KBM-7 (cell line): ENCODE results near the gene DNAJC5.
"Not testable (repeated sequence)": the region's sequence is repeated elsewhere in the genome, so short reads cannot be mapped to it uniquely, and the experiment has no call there.

Source experiments
- DNase-seq: peaks from one replicate; pipeline ENCODE4 v3.0.0-alpha.2; 2015
- in situ Hi-C: fragments of 300-500 bp; cut with MboI; formaldehyde crosslinking; loops from 2 replicates; pipeline ENCODE4 v1.14.3; 2020; ENCODE audit warnings: low sequenced_read_pairs, low pct_unique_long_range_greater_than_20kb, mixed read lengths

DNAJC5 gene

DNA sequence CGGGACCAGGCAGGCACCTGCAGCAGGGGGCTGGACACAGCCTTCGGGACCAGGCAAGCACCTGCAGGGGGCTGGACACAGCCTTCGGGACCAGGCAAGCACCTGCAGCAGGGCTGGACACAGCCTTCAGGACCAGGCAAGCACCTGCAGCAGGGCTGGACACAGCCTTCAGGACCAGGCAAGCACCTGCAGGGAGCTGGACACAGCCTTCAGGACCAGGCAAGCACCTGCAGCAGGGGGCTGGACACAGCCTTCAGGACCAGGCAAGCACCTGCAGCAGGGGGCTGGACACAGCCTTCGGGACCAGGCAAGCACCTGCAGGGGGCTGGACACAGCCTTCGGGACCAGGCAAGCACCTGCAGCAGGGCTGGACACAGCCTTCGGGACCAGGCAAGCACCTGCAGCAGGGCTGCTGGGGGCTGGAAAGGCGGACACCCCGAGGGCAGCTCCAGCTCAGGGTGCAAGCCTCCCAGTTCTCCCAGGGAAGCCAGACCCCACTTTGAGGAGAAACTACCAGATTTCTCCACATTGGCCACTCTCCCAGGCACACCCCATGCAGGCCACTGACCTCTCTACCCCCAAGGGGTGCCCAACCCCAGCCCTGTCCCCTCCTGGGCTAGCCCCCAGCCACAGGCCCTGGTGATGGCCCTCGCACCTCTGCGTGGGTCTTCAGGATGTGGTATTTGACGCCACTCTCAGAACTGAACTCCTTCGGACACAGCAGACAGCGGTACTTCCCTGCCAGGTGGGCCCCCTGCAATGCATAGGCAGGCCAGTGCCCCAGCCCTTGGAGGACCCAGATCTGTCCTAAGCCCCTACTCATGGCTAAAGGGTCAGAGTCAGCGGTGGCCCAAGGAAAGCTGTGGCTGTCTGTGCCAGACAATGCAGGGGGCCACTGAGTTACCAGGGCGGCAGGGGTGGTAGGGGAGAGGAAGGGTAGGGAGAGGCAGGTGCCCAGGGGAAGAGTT is 66.0 kb downstream of the DNAJC5 start:
- DNase-seq, in situ Hi-C loops: not testable (repeated sequence)

DNA sequence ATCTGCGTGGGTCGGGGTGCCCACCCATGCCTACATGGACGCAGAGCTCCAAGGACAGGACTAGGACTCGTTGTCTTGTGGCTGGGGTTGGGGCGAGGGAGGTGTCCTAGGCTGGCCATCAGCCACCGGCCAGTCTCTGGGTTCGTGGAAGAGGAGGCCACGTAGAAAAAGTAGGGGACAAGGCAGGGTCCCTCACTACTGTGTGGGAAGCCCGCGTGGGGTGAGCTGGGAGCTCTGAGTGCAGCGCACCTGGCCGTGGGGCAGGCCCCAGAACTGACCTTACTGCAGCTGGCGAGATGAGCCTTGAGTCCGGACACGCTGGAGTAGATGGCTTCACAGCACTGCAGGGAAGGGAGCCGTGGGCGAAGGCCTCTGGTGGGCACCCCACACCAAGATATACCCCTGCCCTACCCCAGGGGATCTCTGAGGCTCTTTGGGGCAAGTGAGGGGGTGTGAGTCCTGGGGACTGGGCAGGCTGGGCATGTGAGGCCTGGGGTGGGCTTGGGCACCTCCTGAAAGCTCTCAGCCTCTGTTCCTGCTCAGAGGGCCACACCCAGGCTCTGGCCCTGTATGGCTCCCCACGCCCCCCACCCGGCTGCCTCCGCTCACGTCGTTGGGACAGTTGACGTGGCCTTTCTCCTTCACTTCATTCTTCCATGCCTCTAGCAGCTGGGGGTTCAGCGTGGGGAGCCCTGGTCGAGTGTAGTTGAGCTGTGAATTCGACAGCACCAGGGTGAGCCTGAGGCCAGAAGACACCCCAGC is 66.9 kb downstream of the DNAJC5 start:
- in situ Hi-C loops = no loop called here
- DNase-seq = no peak

DNA sequence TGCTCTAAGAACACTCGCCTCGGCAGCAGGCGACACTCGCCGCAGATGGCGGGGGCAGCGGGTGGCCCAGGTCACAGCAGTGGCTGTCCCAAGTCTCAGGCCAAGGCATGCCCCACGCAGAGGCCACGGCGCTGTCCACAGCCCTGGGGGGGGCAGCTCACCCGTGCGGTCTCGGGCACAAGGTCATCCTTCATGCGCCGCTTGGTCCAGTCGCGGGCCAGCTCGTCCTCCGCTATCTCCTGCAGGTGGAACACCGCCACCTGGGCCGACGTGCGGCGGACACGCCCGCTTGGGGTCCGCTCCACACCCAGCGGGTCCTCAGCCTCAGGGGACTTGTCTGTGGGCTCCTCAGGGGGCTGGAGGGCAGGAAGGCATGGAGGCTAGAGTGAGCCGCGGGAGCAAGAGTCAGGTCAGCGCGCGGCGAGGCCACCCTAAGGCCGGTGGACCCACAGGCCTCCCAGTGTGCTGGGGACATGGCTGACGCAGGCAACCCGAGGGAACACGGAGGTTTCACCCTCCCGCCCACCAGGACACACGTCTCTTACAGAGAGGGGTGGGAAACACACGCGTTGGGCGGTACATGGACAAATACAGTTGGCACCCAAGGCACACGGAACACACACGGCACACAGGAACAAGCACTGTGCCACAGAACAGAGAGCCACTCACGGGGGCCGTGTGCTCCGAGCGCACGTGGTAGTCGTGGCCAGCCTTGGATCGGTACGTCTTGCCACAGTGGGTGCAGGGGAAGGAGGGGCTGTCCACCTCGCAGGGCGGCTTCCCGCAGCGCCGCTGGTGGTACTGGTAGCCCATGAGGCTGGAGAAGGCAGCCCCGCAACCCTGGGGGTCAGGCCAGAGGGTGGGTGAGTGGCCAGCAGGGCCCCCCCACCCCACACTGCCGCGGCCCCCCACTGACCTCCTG is 67.8 kb downstream of the DNAJC5 start:
- in situ Hi-C loops = no loop called here
- DNase-seq = no peak

DNA sequence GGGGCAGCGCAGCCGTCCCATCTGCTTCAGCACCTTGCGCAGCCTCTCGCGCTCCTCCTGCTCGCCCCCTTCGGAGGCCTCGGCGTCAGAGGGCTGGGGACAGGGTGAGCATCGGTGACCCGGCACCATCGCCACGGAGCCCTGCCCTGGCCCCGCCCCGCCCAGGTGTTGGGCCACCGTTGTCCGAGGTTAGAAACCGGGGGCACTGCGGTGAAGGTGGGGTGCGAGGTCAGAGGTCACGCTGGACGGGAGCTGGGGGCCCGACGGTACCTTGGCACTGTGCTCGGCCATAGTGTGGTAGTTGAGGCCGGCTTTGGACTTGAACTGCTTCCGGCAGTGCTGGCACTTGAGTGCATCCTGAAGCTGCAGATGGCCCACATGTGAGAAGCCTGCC is 68.4 kb downstream of the DNAJC5 start:
- no peak for DNase-seq
- in situ Hi-C loops = no loop called here

DNA sequence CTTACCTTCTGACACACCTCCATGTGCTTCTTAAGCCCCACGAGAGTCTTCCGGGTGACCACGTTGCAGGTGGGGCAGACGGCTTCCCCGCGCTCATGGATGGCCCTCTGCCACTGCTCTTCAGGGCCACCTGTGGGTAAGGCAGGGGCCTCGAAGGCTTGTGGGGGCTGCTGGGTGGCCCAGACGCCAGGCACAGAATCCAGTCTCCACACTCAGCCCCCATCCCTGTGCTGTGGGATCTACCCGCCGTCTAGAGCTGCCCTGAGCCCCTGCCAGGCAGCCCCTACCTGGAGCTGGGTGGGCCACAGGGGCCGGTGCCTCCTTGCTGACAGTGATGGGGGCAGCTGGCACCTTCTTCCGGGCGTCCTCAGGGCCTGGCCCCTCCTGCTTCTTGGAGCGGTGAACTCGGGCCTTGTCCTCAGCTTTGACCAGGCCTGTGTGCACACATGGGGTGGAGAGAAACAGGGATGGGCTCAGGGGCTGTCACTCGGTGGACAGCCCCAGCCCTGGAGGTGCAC is 68.9 kb downstream of the DNAJC5 start:
- in situ Hi-C loops = no loop called here
- DNase-seq = no peak

DNA sequence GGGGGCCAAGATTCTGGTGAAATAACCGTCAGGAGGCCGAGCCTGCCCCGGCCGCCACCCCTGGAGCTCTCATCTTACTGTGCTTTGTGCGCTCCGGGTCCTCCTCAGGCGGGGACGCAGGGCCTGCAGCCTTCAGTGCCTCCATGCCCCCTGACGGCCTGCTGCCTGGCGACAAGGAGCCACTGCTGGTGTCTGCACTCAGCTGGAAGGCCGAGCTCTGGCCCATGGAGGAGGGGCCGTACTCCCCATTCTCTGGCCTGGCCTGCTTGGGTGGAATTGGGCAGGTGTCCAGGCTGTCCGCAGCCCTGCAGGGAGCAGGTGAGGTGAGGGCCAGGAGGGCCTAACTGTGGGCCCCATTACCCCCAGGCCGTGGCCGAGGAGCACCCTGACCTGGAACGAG is 69.5 kb downstream of the DNAJC5 start:
- DNase-seq = no peak
- in situ Hi-C loops = no loop called here

DNA sequence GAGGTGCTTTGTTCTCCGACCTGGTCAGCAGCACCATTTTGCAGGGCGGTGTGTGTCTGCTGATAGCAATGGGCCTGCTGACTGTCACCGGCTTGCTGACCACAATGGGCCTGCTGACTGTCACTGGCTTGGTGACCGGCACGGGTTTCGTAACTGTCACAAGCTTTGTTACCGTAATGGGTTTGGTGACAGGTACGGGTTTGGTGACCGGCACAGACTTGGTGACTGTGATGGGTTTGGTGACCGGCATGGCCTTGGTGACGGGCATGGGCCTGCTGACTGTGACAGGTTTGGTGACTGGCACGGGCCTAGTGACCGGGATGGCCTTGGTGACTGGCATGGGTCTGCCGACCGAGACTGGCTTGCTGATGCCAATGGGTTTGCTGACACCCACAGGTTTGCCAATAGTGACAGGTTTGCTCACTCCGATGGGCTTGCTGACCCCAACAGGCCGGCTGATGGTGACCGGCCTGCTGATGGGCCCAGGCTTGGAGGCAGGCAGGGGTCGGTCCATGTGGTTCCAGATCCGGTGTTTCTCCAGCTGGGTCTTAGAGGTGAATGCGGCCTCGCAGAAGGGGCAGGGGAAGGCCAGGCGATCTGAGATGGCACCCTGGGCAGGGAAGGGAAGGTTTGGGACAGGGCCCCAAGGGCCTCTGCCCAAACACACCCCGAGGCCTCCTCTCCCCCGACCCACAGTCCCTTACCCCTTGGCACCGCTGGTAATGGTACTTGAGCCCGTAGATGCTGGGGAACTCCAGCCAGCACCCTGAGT is 71.4 kb downstream of the DNAJC5 start:
- DNase-seq = no peak
- in situ Hi-C loops = no loop called here

GRCh38 chr20:63966944-63967322 is 72.0 kb downstream of the DNAJC5 start:
- in situ Hi-C loops = no loop called here
- DNase-seq = no peak

DNA sequence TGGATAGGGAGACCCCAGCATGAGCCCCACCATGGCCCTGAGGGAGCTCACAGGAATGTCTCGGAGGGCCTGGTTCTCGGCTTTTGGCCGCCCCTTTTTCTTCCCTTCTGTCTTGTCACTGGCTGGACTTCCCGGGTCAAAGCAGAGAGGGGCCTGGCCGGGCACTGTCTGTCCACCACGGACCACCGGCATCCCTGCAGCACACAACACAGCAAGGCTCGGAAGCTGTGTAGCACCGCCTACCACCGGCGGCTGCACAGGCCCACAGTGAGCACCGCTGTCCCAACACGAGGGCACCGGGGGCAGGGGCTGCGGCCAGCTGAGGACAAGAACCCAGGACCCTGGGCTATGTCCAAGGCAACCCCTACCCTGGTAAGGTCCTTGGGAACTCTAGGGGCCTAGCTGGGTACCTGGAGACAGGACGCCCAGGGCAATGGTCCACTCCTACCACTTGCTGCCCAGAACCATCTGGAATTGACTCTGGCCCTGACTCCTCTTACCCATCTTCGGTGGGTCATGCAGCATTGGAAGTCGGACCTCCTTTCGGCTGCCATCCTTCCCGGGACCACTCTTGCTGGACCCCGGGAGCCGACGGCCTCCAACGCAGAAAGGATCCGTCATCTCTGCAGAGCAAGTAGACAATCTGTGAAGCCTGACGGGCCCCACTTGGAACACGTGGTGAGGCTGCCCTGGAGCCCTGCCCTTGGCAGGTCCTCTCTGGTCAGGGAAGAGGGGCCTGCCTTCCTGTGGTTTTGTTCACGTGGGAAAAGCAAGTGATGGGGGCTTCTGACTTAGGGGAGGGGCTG is 72.6 kb downstream of the DNAJC5 start:
- in situ Hi-C loops = no loop called here
- no peak for DNase-seq

DNA sequence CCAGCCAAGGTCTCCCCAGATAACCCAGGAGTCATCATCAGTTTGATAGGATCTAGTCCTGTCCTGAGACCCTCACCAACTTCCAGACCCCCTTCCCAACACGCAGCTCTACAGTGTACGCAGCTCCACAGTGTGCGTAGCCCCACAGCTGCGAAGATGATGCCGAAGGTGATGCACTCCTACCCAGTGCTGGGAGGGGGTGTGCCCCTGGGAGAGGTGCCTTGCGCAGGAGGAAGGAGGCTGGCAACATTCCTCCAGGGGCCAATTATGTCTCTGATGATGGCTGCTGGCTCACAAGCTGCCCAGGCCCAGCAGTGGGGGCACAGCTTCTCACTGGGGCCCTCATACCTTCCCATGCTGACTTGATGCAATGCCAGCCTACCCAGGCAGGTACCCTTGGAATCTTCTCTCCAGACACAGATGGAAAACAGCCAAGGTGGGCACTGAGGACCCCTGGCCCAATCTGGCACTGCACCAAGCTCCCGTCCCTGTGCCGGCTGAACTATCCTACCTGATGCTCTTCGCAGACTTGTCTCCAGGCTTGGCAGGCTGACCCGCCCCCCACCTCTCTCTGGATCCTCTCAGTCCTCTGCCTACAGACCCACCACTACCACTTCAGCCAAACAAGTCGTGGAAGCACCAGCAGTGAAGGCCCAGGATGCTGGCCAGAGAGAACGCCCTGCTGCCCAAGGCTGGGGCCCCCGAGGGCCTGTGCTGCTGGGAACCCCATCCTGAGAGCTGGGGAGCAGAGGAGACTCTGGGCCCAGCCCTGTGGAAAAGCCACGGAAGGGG is 73.4 kb downstream of the DNAJC5 start:
- in situ Hi-C loops = no loop called here
- no peak for DNase-seq

- DNase-seq = no peak
- in situ Hi-C loops = no loop called here
Observed at GRCh38 chr20:63968928-63969760, 74.2 kb downstream of the DNAJC5 start.

DNA sequence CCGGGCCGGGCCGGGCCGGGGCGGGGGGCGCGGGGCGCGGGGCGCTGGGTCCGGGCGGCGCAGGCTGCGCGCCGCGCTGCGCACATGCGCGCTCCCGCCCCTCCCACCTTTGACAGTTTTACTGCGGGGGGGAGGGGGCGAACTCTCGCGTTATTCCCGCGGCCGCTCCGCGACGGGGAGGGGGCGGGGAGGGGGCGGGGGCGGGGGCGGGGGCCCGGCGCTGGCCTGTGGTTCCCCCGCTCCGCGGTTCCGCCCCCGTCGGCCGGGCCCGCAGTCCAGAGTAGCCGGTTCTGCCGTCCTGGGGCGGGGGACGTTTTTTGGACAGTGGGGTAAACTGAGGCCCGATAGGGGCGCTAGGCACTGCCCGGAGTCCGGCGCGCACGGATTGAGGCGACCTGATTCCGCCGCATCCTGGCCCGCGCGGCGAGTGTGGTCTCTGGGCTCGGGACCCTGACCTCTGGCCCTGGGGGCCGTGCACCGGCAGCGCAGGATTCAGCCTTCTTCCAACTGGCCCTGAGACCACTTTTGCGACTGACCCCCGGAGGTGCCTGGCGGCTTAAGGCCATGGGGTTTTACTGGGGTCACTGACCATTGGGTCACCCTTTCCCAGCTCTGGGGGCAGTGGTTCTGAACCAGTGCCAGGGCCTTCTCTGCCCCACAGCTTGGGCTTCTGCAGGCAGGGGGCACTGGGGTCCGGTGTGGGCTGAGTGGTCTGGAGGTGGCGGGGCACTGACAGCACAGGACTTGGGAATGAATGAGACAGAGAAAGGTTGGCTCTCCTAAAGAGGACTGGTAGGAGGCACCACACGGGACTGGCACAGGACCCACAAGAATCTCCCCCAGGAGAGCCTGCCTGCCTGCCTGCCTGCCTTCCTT is 75.2 kb downstream of the DNAJC5 start, which contains the start of gene ZNF512B:
Gene ZNF512B, minus strand, starts transcription at position 93 of the 876 bp plus-strand sequence. CDS start 1,980 bp downstream, outside the sequence.
- in situ Hi-C loops = no loop called here
- no peak for DNase-seq

- no peak for DNase-seq
- in situ Hi-C loops = no loop called here
Observed at GRCh38 chr20:63970714-63971431, 75.9 kb downstream of the DNAJC5 start.

GRCh38 chr20:63971960-63972311 is 77.0 kb downstream of the DNAJC5 start:
- in situ Hi-C loops, DNase-seq: not testable (repeated sequence)
